K562 (cell line): Measurements from ENCODE around the gene CTXN1. TPM values are rescaled to one million over a fixed set of nuclear protein-coding genes. Genes with fewer than 3 reads are reported as not detected.
"Not testable (repeated sequence)": the region's sequence is repeated elsewhere in the genome, so short reads cannot be mapped to it uniquely, and the experiment has no call there.

ENCODE experiments used
- ATAC-seq: fragments of 200-7000 bp; cut with Tn5 transposase; 3 replicates; pipeline ENCODE4 v1.9.1; 2020; ENCODE audit warnings: moderate library complexity
- BruUV-seq: library from RNA; stranded (reverse); fragments of 400-500 nt; replicated peaks from 2 replicates; lab custom pipeline; 2021; lab: Mats Ljungman, UMichigan
- CTCF ChIA-PET: fragments of 300-600 bp; formaldehyde crosslinking; extraction: SDS; loops from one replicate; lab custom pipeline; 2021; ENCODE audit warnings: low intra/inter-chr PET ratio; lab: Yijun Ruan, JAX
- POLR2A ChIA-PET: fragments of 300-600, 350-650 bp; sonication (Branson Sonifier 250); formaldehyde crosslinking; extraction: SDS; loops from one replicate; lab custom pipeline; 2021; ENCODE audit warnings: antibody characterized with exemption, inconsistent platforms; lab: Yijun Ruan, JAX
- DNase-seq, 4 experiments: peaks; one replicate each; pipeline versions ENCODE4 v3.0.0 to v3.0.0-alpha.2; 2011 to 2018; ENCODE audit warnings: low spot score in 3 of 4, mixed read lengths in 3 of 4; ENCODE audit errors: extremely low read depth in 1 of 4
- FAIRE-seq: peaks from 2 replicates; lab custom pipeline; 2011; peaks lifted over from hg19 to GRCh38; lab: Jason Lieb, UNC
- H2AFZ ChIP-seq: 2 replicates; pipeline ENCODE4 v1.6.0; 2011; ENCODE audit warnings: low read depth, low read length, control low read depth, inconsistent platforms
- H3K27ac ChIP-seq: fragments of 200-600 bp; 3 replicates; pipeline ENCODE4 v1.8.0; 2011; ENCODE audit warnings: low read depth, mild to moderate bottlenecking, control low read depth, inconsistent platforms, low read length, moderate library complexity, mixed read lengths; ENCODE audit errors: extremely low read depth
- H3K27me3 ChIP-seq, 2 experiments: fragments of 300-600 bp in 1 of 2; 2 replicates in 1 of 2; 3 replicates in 1 of 2; pipeline versions ENCODE4 v1.6.0 to v1.8.0; 2011; ENCODE audit warnings: inconsistent platforms in 2 of 2, low read length in 2 of 2, mild to moderate bottlenecking in 1 of 2, mixed read lengths in 1 of 2, moderate library complexity in 1 of 2; ENCODE audit not compliant: control insufficient read depth in 2 of 2, insufficient read depth in 2 of 2
- H3K36me3 ChIP-seq: fragments of 300-600 bp; 3 replicates; pipeline ENCODE4 v1.8.0; 2011; ENCODE audit warnings: mild to moderate bottlenecking, low read length, inconsistent platforms; ENCODE audit not compliant: control insufficient read depth, insufficient read depth
- H3K4me1 ChIP-seq, 2 experiments: fragments of 200-600 bp in 1 of 2; replicated peaks in 1 of 2; 2 replicates in 1 of 2; 3 replicates in 1 of 2; pipeline versions ENCODE4 v1.5.1 to v1.8.0; 2011; ENCODE audit warnings: inconsistent platforms in 2 of 2, low read length in 2 of 2, mild to moderate bottlenecking in 1 of 2, mixed read lengths in 1 of 2, moderate library complexity in 1 of 2; ENCODE audit not compliant: control insufficient read depth in 2 of 2, insufficient read depth in 2 of 2
- H3K4me2 ChIP-seq: 2 replicates; pipeline ENCODE4 v1.6.1; 2011; ENCODE audit warnings: low read length, control low read depth, inconsistent platforms, mixed read lengths; ENCODE audit not compliant: insufficient read depth
- H3K4me3 ChIP-seq: fragments of 200-600 bp; sonication (generic), shearing (Covaris generic); 2 replicates; pipeline ENCODE4 v1.5.1; 2016; ENCODE audit warnings: control low read depth, inconsistent platforms
- H3K79me2 ChIP-seq: fragments of 200-600 bp; 3 replicates; pipeline ENCODE4 v1.8.0; 2011; ENCODE audit warnings: low read length, inconsistent platforms; ENCODE audit not compliant: control insufficient read depth, insufficient read depth
- H3K9ac ChIP-seq, 2 experiments: 2 replicates each; pipeline versions ENCODE4 v1.6.0 to v1.6.1; 2011; ENCODE audit warnings: low read depth in 2 of 2, low read length in 2 of 2, control low read depth in 1 of 2, inconsistent platforms in 1 of 2, mild to moderate bottlenecking in 1 of 2, mixed read lengths in 1 of 2; ENCODE audit not compliant: insufficient read depth in 1 of 2
- H3K9me1 ChIP-seq: one replicate; pipeline ENCODE4 v1.6.0; 2011; ENCODE audit warnings: inconsistent platforms, mild to moderate bottlenecking, low read length, moderate library complexity; ENCODE audit not compliant: control insufficient read depth, insufficient read depth
- H3K9me3 ChIP-seq: replicated peaks from 2 replicates; pipeline ENCODE4 v1.5.1; 2011; ENCODE audit warnings: low read depth, low read length, inconsistent platforms; ENCODE audit not compliant: control insufficient read depth, insufficient read depth
- H4K20me1 ChIP-seq: replicated peaks from 2 replicates; pipeline ENCODE4 v1.6.1; 2011; ENCODE audit warnings: low read length, inconsistent platforms, mixed read lengths; ENCODE audit not compliant: control insufficient read depth, insufficient read depth
- TFAP4 ChIP-seq: sonication (generic); formaldehyde crosslinking; IDR thresholded peaks from 2 replicates; pipeline ENCODE4 v1.8.0; 2022; ENCODE audit warnings: missing genetic modification reagents, mild to moderate bottlenecking, moderate library complexity, borderline replicate concordance
- WGBS: fragments of 100-300 bp; shearing (Covaris generic); methylation state at CpG from one replicate; pipeline ENCODE4 v1.1.6; 2016; ENCODE audit warnings: low coverage, mixed read lengths; ENCODE audit not compliant: insufficient coverage; ENCODE audit errors: missing lambda C conversion rate; 5-methylcytosine and 5-hydroxymethylcytosine counted together
- in situ Hi-C: fragments of 300-500 bp; cut with MboI; formaldehyde crosslinking; loops from 4 replicates; pipeline ENCODE4 v1.15.0; 2018; ENCODE audit warnings: inconsistent platforms, mixed read lengths
- intact Hi-C: fragments of 100-400 bp; cut with micrococcal nuclease; formaldehyde crosslinking; loops from 2 replicates; pipeline ENCODE4 v1.14.2; 2022
- polyA plus RNA-seq, 8 experiments: library from polyadenylated mRNA; depleted of rRNA in 4 of 8; stranded (reverse) in 5 of 8; unstranded in 3 of 8; fragments of >200 nt; fragmentation: Nextera tagmentation in 2 of 8; fragmentation: Illumina TruSeq in 1 of 8; extraction: Ambion mirVana in 2 of 8; extraction: Trizol in 1 of 8; gene quantifications; 2 replicates each; pipeline versions ENCODE4 v1.2.1 to v1.2.3, GENCODE V29; 2011 to 2014; ENCODE audit warnings: inconsistent platforms in 1 of 8, missing spikeins in 1 of 8
- total RNA-seq, 7 experiments: library from RNA; depleted of rRNA in 6 of 7; stranded (reverse); fragments of >200 nt in 6 of 7; fragmentation: Illumina TruSeq in 2 of 7; extraction: Trizol in 2 of 7; gene quantifications; 2 replicates each; pipeline versions ENCODE4 v1.2.1 to v1.2.3, GENCODE V29; 2011 to 2021; ENCODE audit warnings: low replicate concordance in 1 of 7

CTXN1 gene
- total and polyA plus RNA-seq, 9 of the 15 experiments (the other 6 are each of a cell fraction or from before 2014, with no cell fraction given) = 0.15 to 37.4 (median 1.8) TPM; not detected in 2

GRCh38 chr19:7918062-7918614 lies 7.8 kb downstream of the CTXN1 start:
- H4K20me1 ChIP-seq, H3K27me3 ChIP-seq, DNase-seq, H2AFZ ChIP-seq, intact Hi-C loops, H3K9me1 ChIP-seq, H3K4me3 ChIP-seq, H3K9ac ChIP-seq, ATAC-seq, H3K9me3 ChIP-seq, CTCF ChIA-PET, POLR2A ChIA-PET, BruUV-seq, H3K27ac ChIP-seq, in situ Hi-C loops, FAIRE-seq: not testable (repeated sequence)
- Histone ChIP-seq H3K4me2 (peak overlapping the region; percentile 97; the same call in 1 of the 2 replicates), H3K4me1 (peaks cover 9 to 71% of the 10 kb centered on the region in 2 experiments), H3K79me2 (peaks cover 14% of the 10 kb centered on the region), H3K36me3 (peaks cover 17% of the 10 kb centered on the region; the same call in 1 of the 3 replicates)
- WGBS = 98% methylated on average over 16 of the region's 29 CpGs
- 0 out of 2 replicates have a peak, but pooled peaks have one; percentile 4 for TF ChIP-seq TFAP4 (CRISPR knock-in tag)
